Muscle of back (tissue), 10 donors: ENCODE data around the gene RHOV. TPM values are rescaled to one million over a fixed set of nuclear protein-coding genes. Genes with fewer than 3 reads are reported as not detected.

Experiments used
- polyA plus RNA-seq, 10 donors: library from polyadenylated mRNA; unstranded; fragments of 120-200 nt; gene quantifications; one replicate each; pipeline ENCODE4 v1.2.1, GENCODE V29; 2013; ENCODE audit not compliant: insufficient read length in 10 of 10

RHOV gene
- polyA plus RNA-seq, 10 donors = 0.12 to 4.4 (median 0.24) TPM

Other genes starting within 250 kb of the RHOV start
- 10 to 100 TPM in 2 of 10 donors, 1 to 10 TPM in 8; 6.4 to 16.4 (median 8.8) TPM for gene RAD51, start 179.1 kb downstream of the RHOV start, polyA plus RNA-seq
- 10 to 100 TPM; 17.4 to 26.7 (median 22.2) TPM for gene RMDN3, start 119.0 kb downstream of the RHOV start, polyA plus RNA-seq
- gene GCHFR, start 110.2 kb downstream of the RHOV start, polyA plus RNA-seq = 1 to 10 TPM; 1.3 to 7.9 (median 4.7) TPM
- gene C15orf62, start 104.3 kb downstream of the RHOV start, polyA plus RNA-seq = 1 to 10 TPM in 6 of 10 donors, under 1 TPM in 4; 0.68 to 2.4 (median 1.3) TPM
- gene ZFYVE19, start 67.1 kb downstream of the RHOV start, polyA plus RNA-seq = 10 to 100 TPM; 13.6 to 21.1 (median 18.1) TPM
- 10 to 100 TPM; 19.4 to 29.1 (median 23.7) TPM for gene DNAJC17, start 66.8 kb downstream of the RHOV start, polyA plus RNA-seq
- gene PPP1R14D, start 45.5 kb downstream of the RHOV start, polyA plus RNA-seq = not detected
- gene SPINT1, start 30.2 kb downstream of the RHOV start, polyA plus RNA-seq = 10 to 100 TPM in 2 of 10 donors, 1 to 10 TPM in 1, under 1 TPM in 7; 0.24 to 11.2 (median 0.58) TPM
- gene VPS18, start 20.2 kb upstream of the RHOV start, polyA plus RNA-seq = 10 to 100 TPM in 4 of 10 donors, 1 to 10 TPM in 6; 7.8 to 12.4 (median 9.3) TPM
- 10 to 100 TPM in 8 of 10 donors, 1 to 10 TPM in 2; 9.7 to 19.0 (median 11.6) TPM for gene DLL4, start 55.1 kb upstream of the RHOV start, polyA plus RNA-seq
- 1 to 10 TPM; 1.3 to 6.5 (median 3.1) TPM for gene CHAC1, start 79.2 kb upstream of the RHOV start, polyA plus RNA-seq
- 10 to 100 TPM; 11.9 to 19.0 (median 14.7) TPM for gene INO80, start 242.0 kb upstream of the RHOV start, polyA plus RNA-seq